Activated naive CD4-positive, alpha-beta T cell treated with anti-CD3 and anti-CD28 coated beads for 36 hours (primary cell): ENCODE measurements around the gene LRG1. TPM values are rescaled to one million over a fixed set of nuclear protein-coding genes. Genes with fewer than 3 reads are reported as not detected.
"Not testable (repeated sequence)": the region's sequence is repeated elsewhere in the genome, so short reads cannot be mapped to it uniquely, and the experiment has no call there.

ENCODE experiments used
- CTCF ChIA-PET: fragments of 350-600 bp; sonication (Branson Sonifier 250); formaldehyde crosslinking; loops from one replicate; lab custom pipeline; 2021; ENCODE audit warnings: antibody characterized with exemption; lab: Charles Lee
- DNase-seq: peaks from one replicate; pipeline ENCODE4 v3.0.0-alpha.2; 2020
- H3K27ac Mint-ChIP-seq: one replicate; pipeline ENCODE4 v1.8.0; 2021; ENCODE audit warnings: mild to moderate bottlenecking, mixed read lengths
- H3K27me3 Mint-ChIP-seq: one replicate; pipeline ENCODE4 v1.8.0; 2021; ENCODE audit warnings: low read depth, mixed read lengths
- H3K36me3 Mint-ChIP-seq: one replicate; pipeline ENCODE4 v1.8.0; 2021; ENCODE audit warnings: low read depth, mixed read lengths
- H3K4me1 Mint-ChIP-seq: one replicate; pipeline ENCODE4 v1.8.0; 2021; ENCODE audit warnings: low read depth, mixed read lengths
- H3K4me3 Mint-ChIP-seq: one replicate; pipeline ENCODE4 v1.8.0; 2021; ENCODE audit warnings: mild to moderate bottlenecking, moderate library complexity, mixed read lengths
- H3K9me3 Mint-ChIP-seq: one replicate; pipeline ENCODE4 v1.8.0; 2021; ENCODE audit warnings: mixed read lengths
- intact Hi-C: fragments of 100-400 bp; cut with micrococcal nuclease; formaldehyde crosslinking; loops from one replicate; pipeline ENCODE4 v1.15.1; 2023
- total RNA-seq, 2 experiments: library from RNA; stranded (reverse); gene quantifications; one replicate each; pipeline ENCODE4 v1.2.3, GENCODE V29; 2021

LRG1 gene
- total RNA-seq, 2 experiments from 2014 or later: 1.3 to 1.5 TPM

DNA sequence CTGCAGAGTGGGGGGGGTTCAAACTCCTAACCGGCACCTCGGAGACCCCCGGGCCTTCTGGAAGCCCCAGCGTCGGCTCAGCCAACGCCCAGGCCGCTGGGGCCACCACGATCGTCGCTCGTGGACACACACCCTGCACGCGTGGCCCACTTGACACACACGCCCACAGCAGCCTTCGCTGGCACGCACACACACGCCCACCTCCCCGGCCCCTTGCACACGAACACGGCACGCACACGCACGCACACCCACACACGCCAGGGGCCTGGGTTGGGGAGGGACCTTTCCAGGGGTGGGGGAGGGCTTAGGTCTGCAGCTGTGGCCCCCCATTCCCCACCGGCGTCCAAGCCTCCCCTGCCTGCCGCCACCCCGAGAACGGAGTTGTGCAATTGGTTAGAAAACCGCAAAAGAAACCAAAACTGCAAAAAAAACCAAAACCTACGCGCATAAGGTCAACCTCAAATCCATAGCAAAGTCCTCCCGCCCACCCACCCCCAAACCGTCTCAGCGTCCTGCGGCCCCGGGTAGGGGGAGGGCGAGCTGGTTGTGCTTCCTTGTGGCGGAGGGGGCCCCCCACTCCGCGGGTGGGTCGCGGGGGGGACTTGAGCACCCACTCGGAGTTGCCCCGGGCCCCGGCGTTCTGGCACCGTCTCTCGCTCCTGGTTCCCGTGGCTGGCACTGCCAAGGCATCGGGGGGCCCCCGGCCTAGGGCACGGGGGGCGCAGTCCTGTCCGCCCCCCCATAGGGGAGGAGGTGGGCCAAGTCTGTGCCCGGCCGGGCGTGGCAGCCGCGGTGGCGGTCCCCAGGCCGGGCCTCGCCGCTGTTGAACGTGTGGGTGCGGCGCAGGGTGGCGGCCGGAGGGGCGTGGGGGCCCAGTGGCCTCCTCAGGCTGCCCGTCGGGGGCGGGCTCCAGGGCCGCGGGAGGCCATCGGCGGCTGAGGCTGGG is 3.3 kb upstream of the LRG1 start:
- DNase-seq: no peak
- peaks cover 2% of the 10 kb centered on the region for H3K9me3 Mint-ChIP-seq
- intact Hi-C loops: no loop called here
- CTCF ChIA-PET: no interaction called here
- H3K4me1 Mint-ChIP-seq: peaks cover 8% of the 10 kb centered on the region
- no peak overlapping the region for H3K27ac Mint-ChIP-seq
- H3K27me3 Mint-ChIP-seq: peaks cover 4% of the 10 kb centered on the region
- H3K4me3 Mint-ChIP-seq: no peak overlapping the region
- no peaks in the 10 kb centered on the region for H3K36me3 Mint-ChIP-seq

GRCh38 chr19:4541806-4542145 is 1.9 kb upstream of the LRG1 start:
- H3K36me3 Mint-ChIP-seq, H3K9me3 Mint-ChIP-seq, H3K4me3 Mint-ChIP-seq, H3K4me1 Mint-ChIP-seq, DNase-seq, H3K27me3 Mint-ChIP-seq, H3K27ac Mint-ChIP-seq, intact Hi-C loops: not testable (repeated sequence)
- CTCF ChIA-PET: interaction anchor here (0.6 to 1.5 kb wide), 3 partner anchors 7 to 94 kb away, joined by 4 read pairs; no protein-coding TSS in a partner anchor

DNA sequence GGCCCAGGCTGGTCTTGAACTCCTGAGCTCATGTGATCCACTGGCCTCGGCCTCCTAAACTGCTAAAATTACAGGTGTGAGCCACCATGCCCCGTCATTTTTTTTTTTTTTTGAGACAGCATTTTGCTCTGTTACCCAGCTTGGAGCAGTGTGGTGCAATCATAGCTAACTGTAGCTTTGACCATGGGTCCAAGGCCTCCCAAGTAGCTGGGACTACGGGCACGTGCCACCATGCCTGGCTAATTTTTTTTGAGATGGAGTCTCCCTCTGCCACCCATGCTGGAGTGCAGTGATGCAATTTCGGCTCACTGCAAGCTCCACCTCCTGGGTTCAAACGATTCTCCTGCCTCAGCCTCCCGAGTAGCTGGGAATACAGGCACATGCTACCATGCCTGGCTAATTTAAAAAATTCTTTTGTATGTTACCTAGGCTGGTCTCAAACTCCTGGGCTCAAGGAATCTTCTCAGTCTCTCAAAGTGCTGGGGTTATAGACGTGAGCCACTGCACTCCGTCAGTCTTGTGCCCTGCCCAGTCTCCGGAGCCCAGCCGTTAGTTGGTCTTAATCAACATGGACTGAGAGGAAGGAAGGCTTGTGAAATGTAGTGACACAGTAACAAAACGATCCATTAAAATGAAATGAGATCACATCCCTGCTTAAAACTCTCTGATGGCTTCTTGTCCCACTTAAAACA is 1.4 kb upstream of the LRG1 start:
- Mint-ChIP-seq H3K27ac (no peak overlapping the region), H3K9me3 (peaks cover 2% of the 10 kb centered on the region), H3K4me3 (no peak overlapping the region), H3K36me3 (no peaks in the 10 kb centered on the region), H3K4me1 (peaks cover 8% of the 10 kb centered on the region), H3K27me3 (peaks cover 7% of the 10 kb centered on the region)
- no peak for DNase-seq
- CTCF ChIA-PET: interaction anchor here (0.6 to 1.7 kb wide), 5 partner anchors 8 to 401 kb away, joined by 4 to 6 read pairs (median 4); no protein-coding TSS in a partner anchor
- intact Hi-C loops: no loop called here

GRCh38 chr19:4539169-4539692 is 605 bp downstream of the LRG1 start:
- intact Hi-C loops: no loop called here
- peaks cover 15% of the 10 kb centered on the region for H3K4me1 Mint-ChIP-seq
- no peak for DNase-seq
- peaks cover 2% of the 10 kb centered on the region for H3K9me3 Mint-ChIP-seq
- H3K27ac Mint-ChIP-seq: no peak overlapping the region
- no peak overlapping the region for H3K4me3 Mint-ChIP-seq
- H3K36me3 Mint-ChIP-seq: no peaks in the 10 kb centered on the region
- CTCF ChIA-PET: interaction anchor here (0.7 kb wide), 1 partner anchor 58 kb away, joined by 3 read pairs; no protein-coding TSS in a partner anchor
- H3K27me3 Mint-ChIP-seq: peaks cover 14% of the 10 kb centered on the region

- Mint-ChIP-seq H3K4me1 (peaks cover 15% of the 10 kb centered on the region), H3K4me3 (no peak overlapping the region), H3K9me3 (peaks cover 2% of the 10 kb centered on the region), H3K27ac (no peak overlapping the region), H3K36me3 (no peaks in the 10 kb centered on the region), H3K27me3 (peaks cover 14% of the 10 kb centered on the region)
- DNase-seq: no peak
- CTCF ChIA-PET: no interaction called here
- intact Hi-C loops: no loop called here
Measured at GRCh38 chr19:4538601-4538954, 1.3 kb downstream of the LRG1 start.

- DNase-seq: no peak
- Mint-ChIP-seq H3K4me1 (peaks cover 15% of the 10 kb centered on the region), H3K27me3 (peaks cover 14% of the 10 kb centered on the region), H3K36me3 (no peaks in the 10 kb centered on the region), H3K27ac (no peak overlapping the region), H3K4me3 (no peak overlapping the region), H3K9me3 (peaks cover 2% of the 10 kb centered on the region)
- intact Hi-C loops: no loop called here
- CTCF ChIA-PET: no interaction called here
Measured at GRCh38 chr19:4537953-4538600, 1.8 kb downstream of the LRG1 start.

- Mint-ChIP-seq H3K4me1 (peaks cover 15% of the 10 kb centered on the region), H3K9me3 (peaks cover 2% of the 10 kb centered on the region), H3K27me3 (peaks cover 14% of the 10 kb centered on the region), H3K36me3 (no peaks in the 10 kb centered on the region), H3K4me3 (no peak overlapping the region), H3K27ac (no peak overlapping the region)
- no peak for DNase-seq
- intact Hi-C loops: no loop called here
- CTCF ChIA-PET: interaction anchor here (0.9 kb wide), 1 partner anchor 12 kb away, joined by 3 read pairs; no protein-coding TSS in a partner anchor
Measured at GRCh38 chr19:4536798-4537197, 3.0 kb downstream of the LRG1 start.

DNA sequence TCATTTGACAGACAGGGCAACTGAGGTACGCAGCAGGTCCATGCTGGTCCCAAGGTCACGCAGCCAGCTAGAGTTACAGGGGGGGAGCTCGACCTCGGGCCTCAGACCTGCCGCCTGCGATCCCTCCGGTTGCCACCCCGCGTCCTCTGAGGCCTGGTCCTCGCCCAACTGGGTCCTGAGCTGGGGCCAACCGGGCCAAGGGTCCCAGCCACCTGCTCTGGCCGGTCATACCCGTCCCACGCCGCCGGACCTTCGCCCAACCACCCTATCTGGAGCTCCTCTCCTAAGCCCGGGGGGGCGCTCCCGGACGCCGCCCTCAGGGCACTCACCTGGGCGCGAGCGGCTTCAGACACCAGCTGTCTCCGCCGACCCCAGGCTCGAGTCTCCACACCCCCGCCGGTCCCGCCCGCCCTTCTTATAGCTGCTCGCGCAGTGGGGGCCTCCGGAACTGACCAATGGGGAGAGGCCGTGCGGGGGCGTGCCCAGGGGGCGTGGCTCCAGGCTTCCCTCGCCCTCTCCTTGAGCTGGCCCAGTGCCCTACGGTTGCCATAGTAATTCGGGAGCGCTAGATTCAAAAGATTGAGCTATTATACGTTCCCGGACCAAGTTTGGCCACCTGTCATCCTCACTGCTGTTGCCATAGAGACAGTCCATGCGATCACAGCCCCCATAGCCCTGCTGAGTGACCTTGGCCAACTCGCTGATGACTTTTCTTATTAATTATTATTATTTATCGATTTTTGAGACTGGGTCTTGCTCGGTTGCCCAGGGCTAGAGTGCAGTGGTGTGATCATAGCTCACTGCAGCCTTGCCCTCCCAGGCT is 4.8 kb downstream of the LRG1 start, which contains the start of gene PLIN5:
TSS of gene PLIN5 (minus strand) at position 389 of the 823 bp plus-strand sequence. CDS start 1,150 bp downstream, outside the sequence.
- peaks cover 14% of the 10 kb centered on the region for H3K27me3 Mint-ChIP-seq

GRCh38 chr19:4533835-4534424 is 5.9 kb downstream of the LRG1 start:
- intact Hi-C loops: no loop called here

More for the DNA sequence above, 4.8 kb downstream of the LRG1 start, which contains the start of gene PLIN5:
- H3K4me1 Mint-ChIP-seq: peaks cover 10% of the 10 kb centered on the region
- H3K4me3 Mint-ChIP-seq: no peak within 1 kb of the TSS
- peak; percentile 40 for DNase-seq
- no peaks in the 10 kb centered on the region for H3K9me3 Mint-ChIP-seq
- CTCF ChIA-PET: interaction anchor here (0.6 to 1.4 kb wide), 4 partner anchors 9 to 518 kb away, joined by 3 to 17 read pairs (median 4); no protein-coding TSS in a partner anchor
- no peak within 1 kb of the TSS for H3K27ac Mint-ChIP-seq
- no peaks in the 10 kb centered on the region for H3K36me3 Mint-ChIP-seq
- intact Hi-C loops: no loop called here

GRCh38 chr19:4533334-4533733 is 6.5 kb downstream of the LRG1 start:
- Mint-ChIP-seq H3K4me3 (no peak overlapping the region), H3K27me3 (peaks cover 11% of the 10 kb centered on the region), H3K27ac (no peak overlapping the region), H3K4me1 (peaks cover 7% of the 10 kb centered on the region), H3K9me3 (no peaks in the 10 kb centered on the region), H3K36me3 (no peaks in the 10 kb centered on the region)
- DNase-seq: no peak
- intact Hi-C loops: no loop called here
- CTCF ChIA-PET: interaction anchor here (1.3 kb wide), 1 partner anchor 10 kb away, joined by 6 read pairs; no protein-coding TSS in a partner anchor

More at GRCh38 chr19:4533835-4534424, 5.9 kb downstream of the LRG1 start:
- Mint-ChIP-seq H3K36me3 (no peaks in the 10 kb centered on the region), H3K4me3 (no peak overlapping the region), H3K9me3 (no peaks in the 10 kb centered on the region), H3K27me3 (peaks cover 11% of the 10 kb centered on the region), H3K4me1 (peaks cover 7% of the 10 kb centered on the region), H3K27ac (no peak overlapping the region)
- CTCF ChIA-PET: interaction anchor here (0.6 to 1.3 kb wide), 2 partner anchors 11 to 519 kb away, joined by 3 to 6 read pairs; no protein-coding TSS in a partner anchor
- no peak for DNase-seq
